ENCODE measurements around the gene MAP2. TPM values are rescaled to one million over a fixed set of nuclear protein-coding genes. Genes with fewer than 3 reads are reported as not detected.

Gene MAP2
- total and polyA plus RNA-seq, 2 donors (not counting 3 experiments of a cell fraction or from before 2014, with no cell fraction given) = 19.4 to 46.1 TPM

DNA sequence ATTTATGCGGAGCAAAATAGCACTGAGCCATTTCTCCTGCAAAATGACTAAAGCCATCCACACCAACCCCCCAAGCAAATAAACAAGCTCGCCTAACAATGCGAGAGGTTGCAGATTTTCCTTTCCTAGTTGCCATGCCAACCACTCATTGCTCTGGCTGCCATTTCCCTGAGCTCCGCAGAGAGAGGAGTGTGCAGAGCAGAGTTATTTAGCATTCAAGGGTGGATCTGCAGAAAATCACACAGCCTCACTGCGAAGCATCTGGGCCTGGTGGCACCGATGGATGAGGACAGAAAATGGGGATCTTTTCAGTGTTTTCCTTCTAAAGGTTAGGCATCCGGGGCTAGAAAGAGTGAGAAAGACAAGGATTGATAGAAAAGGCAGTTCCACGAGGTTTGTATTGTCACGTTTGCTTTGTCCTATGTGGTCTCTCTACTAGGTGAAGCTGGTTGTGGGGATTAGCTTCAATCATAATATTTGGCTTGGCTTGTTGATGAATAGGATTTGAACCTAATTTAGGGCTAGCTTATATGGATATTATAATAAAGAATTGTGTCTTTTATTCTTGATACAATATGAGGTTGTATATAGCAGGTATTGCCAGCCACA lies 237.5 kb downstream of the MAP2 start:
- H3K9me3 ChIP-seq (replicated peaks; ENCODE audit: control insufficient read depth, insufficient read depth, low read length) = no peaks in the 10 kb centered on the region
- H3K27ac ChIP-seq (ENCODE audit: insufficient read depth, low read depth, low read length) = no peak overlapping the region
- FAIRE-seq (no peak), DNase-seq (ENCODE audit: low read depth, low spot score) (no peak)
- dilution Hi-C loops (cut with MboI; ENCODE audit: extremely low pct_ligation_motif_present, low sequenced_read_pairs) = no loop called here
- no TSS peak for BruUV-seq (replicated peaks)
- no peak overlapping the region for H3K4me3 ChIP-seq (replicated peaks in 1 of 3; ENCODE audit: insufficient read depth in 1 of 3, low read depth in 1 of 3, low read length in 3 of 3)
- ChIA-PET POLR2A (no interaction called here), CTCF (interaction anchor here (1.5 kb wide), 1 partner anchor 20 kb away, joined by 3 read pairs; no protein-coding TSS in a partner anchor)
- H3K4me1 ChIP-seq (ENCODE audit: control insufficient read depth, extremely low read depth, insufficient read depth, low read length) = peaks cover 6% of the 10 kb centered on the region
- H3K79me2 ChIP-seq (ENCODE audit: control insufficient read depth, insufficient read depth, low read length) = no peaks in the 10 kb centered on the region
- H3K36me3 ChIP-seq (ENCODE audit: control insufficient read depth in 2 of 2, extremely low read depth in 1 of 2, insufficient read depth in 2 of 2, low read length in 2 of 2) = no peaks in the 10 kb centered on the region
- H3K27me3 ChIP-seq (ENCODE audit: control insufficient read depth in 2 of 2, insufficient read depth in 2 of 2, low read length in 2 of 2) = no peaks in the 10 kb centered on the region
- intact Hi-C loops (cut with micrococcal nuclease) = no loop called here
- no peak overlapping the region for H3K4me2 ChIP-seq (ENCODE audit: insufficient read depth, low read length)
- no peaks in the 10 kb centered on the region for H4K20me1 ChIP-seq (replicated peaks; ENCODE audit: control insufficient read depth, extremely low read depth, insufficient read depth, low read length)
- no peak overlapping the region for H2AFZ ChIP-seq (ENCODE audit: low read depth, low read length)
- no peak overlapping the region for H3K9ac ChIP-seq (replicated peaks; ENCODE audit: extremely low read depth, insufficient read depth, low read length)
- no peaks in the 10 kb centered on the region for H3K9me1 ChIP-seq (replicated peaks; ENCODE audit: control insufficient read depth, extremely low read depth, insufficient read depth, low read length)
- no peak for TF ChIP-seq POLR2AphosphoS5 (IDR thresholded peaks at IDR 0.05; ENCODE audit: insufficient read depth, low read depth, low read length)
- TF ChIP-seq MYC (IDR thresholded peaks at IDR 0.05; ENCODE audit: low read depth, low read length) = no peak
- no peak for TF ChIP-seq MAX (IDR thresholded peaks at IDR 0.05; ENCODE audit: insufficient read depth, insufficient read length)
- TF ChIP-seq EZH2 (IDR thresholded peaks at IDR 0.05; ENCODE audit: borderline replicate concordance, low read depth, low read length, severe bottlenecking) = no peak
- TF ChIP-seq, protein P1, sequence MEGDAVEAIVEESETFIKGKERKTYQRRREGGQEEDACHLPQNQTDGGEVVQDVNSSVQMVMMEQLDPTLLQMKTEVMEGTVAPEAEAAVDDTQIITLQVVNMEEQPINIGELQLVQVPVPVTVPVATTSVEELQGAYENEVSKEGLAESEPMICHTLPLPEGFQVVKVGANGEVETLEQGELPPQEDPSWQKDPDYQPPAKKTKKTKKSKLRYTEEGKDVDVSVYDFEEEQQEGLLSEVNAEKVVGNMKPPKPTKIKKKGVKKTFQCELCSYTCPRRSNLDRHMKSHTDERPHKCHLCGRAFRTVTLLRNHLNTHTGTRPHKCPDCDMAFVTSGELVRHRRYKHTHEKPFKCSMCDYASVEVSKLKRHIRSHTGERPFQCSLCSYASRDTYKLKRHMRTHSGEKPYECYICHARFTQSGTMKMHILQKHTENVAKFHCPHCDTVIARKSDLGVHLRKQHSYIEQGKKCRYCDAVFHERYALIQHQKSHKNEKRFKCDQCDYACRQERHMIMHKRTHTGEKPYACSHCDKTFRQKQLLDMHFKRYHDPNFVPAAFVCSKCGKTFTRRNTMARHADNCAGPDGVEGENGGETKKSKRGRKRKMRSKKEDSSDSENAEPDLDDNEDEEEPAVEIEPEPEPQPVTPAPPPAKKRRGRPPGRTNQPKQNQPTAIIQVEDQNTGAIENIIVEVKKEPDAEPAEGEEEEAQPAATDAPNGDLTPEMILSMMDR (IDR thresholded peaks at IDR 0.05; ENCODE audit: extremely low read depth in 1 of 2, insufficient read depth in 1 of 2, low read depth in 1 of 2, low read length in 2 of 2) = no peak
- TF ChIP-seq FOS (IDR thresholded peaks at IDR 0.05; ENCODE audit: borderline replicate concordance, insufficient read depth, low read length) = no peak
- no peak for TF ChIP-seq JUN (IDR thresholded peaks at IDR 0.05; ENCODE audit: borderline replicate concordance, insufficient read depth, insufficient read length, low read depth)
- TF ChIP-seq GATA2 (IDR thresholded peaks at IDR 0.05; ENCODE audit: insufficient read depth, insufficient read length, low read depth, low read length) = no peak
- TF ChIP-seq POLR2A (IDR thresholded peaks at IDR 0.05; ENCODE audit: low read depth, low read length) = no peak

Data from endothelial cell of umbilical vein (primary cell).